ENCODE data around the gene NUP160. TPM values are rescaled to one million over a fixed set of nuclear protein-coding genes. Genes with fewer than 3 reads are reported as not detected.

NUP160 gene
- total RNA-seq, 1 experiment from 2014 or later, result 46.3 TPM

- in situ Hi-C loops (cut with HindIII; ENCODE audit: low pct_unique_long_range_greater_than_20kb, low sequenced_read_pairs) (no loop called here), intact Hi-C loops (cut with micrococcal nuclease; ENCODE audit: unreplicated experiment) (no loop called here)
- peaks cover 24% of the 10 kb centered on the region for H3K4me1 ChIP-seq (ENCODE audit: control insufficient read depth, insufficient read depth, low read length)
- TF ChIP-seq SIN3A (IDR thresholded peaks at IDR 0.05; ENCODE audit: borderline replicate concordance, insufficient read depth, low read depth, low read length) (no peak), CTCF (IDR thresholded peaks at IDR 0.05) (no peak), REST (IDR thresholded peaks at IDR 0.05; ENCODE audit: insufficient read depth in 1 of 2, low read depth in 2 of 2, low read length in 1 of 2) (no peak), POLR2AphosphoS5 (IDR thresholded peaks at IDR 0.05; ENCODE audit: low read depth, low read length) (no peak), TCF7L2 (IDR thresholded peaks at IDR 0.05; ENCODE audit: low read depth, low read length) (no peak)
- ATAC-seq (no peak), DNase-seq (ENCODE audit: low read depth, low spot score) (no peak)
- no peaks in the 10 kb centered on the region for H3K27me3 ChIP-seq (ENCODE audit: control insufficient read depth, insufficient read depth, low read length)
- POLR2A ChIA-PET, result no interaction called here
- CTCF ChIA-PET, result no interaction called here
- no peaks in the 10 kb centered on the region for H3K9me3 ChIP-seq (ENCODE audit: control insufficient read depth, insufficient read depth, low read depth, low read length)
- no peak overlapping the region for H3K4me3 ChIP-seq (ENCODE audit: low read depth in 2 of 2, low read length in 2 of 2)
- peaks cover 4% of the 10 kb centered on the region; the same call in 1 of the 2 replicates for H3K36me3 ChIP-seq (ENCODE audit: control insufficient read depth, insufficient read depth, low read length)
- no TSS peak for BruUV-seq (replicated peaks)
- no peak overlapping the region; the same call in 1 of the 2 replicates for H3K27ac ChIP-seq (ENCODE audit: low read length)
Measured at GRCh38 chr11:47850337-47850736, 2.2 kb upstream of the NUP160 start.

- TSS peak; percentile 98 for BruUV-seq (replicated peaks)
- in situ Hi-C loops (cut with HindIII; ENCODE audit: low pct_unique_long_range_greater_than_20kb, low sequenced_read_pairs), result no loop called here
Measured at GRCh38 chr11:47848700-47849155, 578 bp upstream of the NUP160 start.

More at GRCh38 chr11:47848700-47849155, 578 bp upstream of the NUP160 start:
- POLR2A ChIA-PET, result no interaction called here
- CTCF ChIA-PET, result no interaction called here
- no peak for TF ChIP-seq REST (IDR thresholded peaks at IDR 0.05; ENCODE audit: insufficient read depth in 1 of 2, low read depth in 2 of 2, low read length in 1 of 2)
- TF ChIP-seq TCF7L2 (IDR thresholded peaks at IDR 0.05; ENCODE audit: low read depth, low read length), result no peak
- TF ChIP-seq POLR2AphosphoS5 (IDR thresholded peaks at IDR 0.05; ENCODE audit: low read depth, low read length), result no peak
- peak; percentile 4; the same call in 1 of the 2 replicates for TF ChIP-seq CTCF (IDR thresholded peaks at IDR 0.05)
- Histone ChIP-seq H3K4me1 (ENCODE audit: control insufficient read depth, insufficient read depth, low read length) (peaks cover 24% of the 10 kb centered on the region), H3K27me3 (ENCODE audit: control insufficient read depth, insufficient read depth, low read length) (no peaks in the 10 kb centered on the region), H3K4me3 (ENCODE audit: low read depth in 2 of 2, low read length in 2 of 2) (peak overlapping the region; percentile 97 to 100), H3K27ac (ENCODE audit: low read length) (peak overlapping the region; percentile 99), H3K9me3 (ENCODE audit: control insufficient read depth, insufficient read depth, low read depth, low read length) (no peaks in the 10 kb centered on the region), H3K36me3 (ENCODE audit: control insufficient read depth, insufficient read depth, low read length) (peaks cover 7% of the 10 kb centered on the region; the same call in 1 of the 2 replicates)
- intact Hi-C loops (cut with micrococcal nuclease; ENCODE audit: unreplicated experiment), result no loop called here
- no peak for DNase-seq (ENCODE audit: low read depth, low spot score)
- no peak; the same call in 1 of the 2 replicates for ATAC-seq

All from Panc1 (cell line).